ENCODE data around the gene ANKRD55. TPM values are rescaled to one million over a fixed set of nuclear protein-coding genes. Genes with fewer than 3 reads are reported as not detected.

ANKRD55 gene
- total and polyA plus RNA-seq, 9 of the 15 experiments (the other 6 are each of a cell fraction or from before 2014, with no cell fraction given), result 3.4 to 10.6 (median 6.5) TPM

DNA sequence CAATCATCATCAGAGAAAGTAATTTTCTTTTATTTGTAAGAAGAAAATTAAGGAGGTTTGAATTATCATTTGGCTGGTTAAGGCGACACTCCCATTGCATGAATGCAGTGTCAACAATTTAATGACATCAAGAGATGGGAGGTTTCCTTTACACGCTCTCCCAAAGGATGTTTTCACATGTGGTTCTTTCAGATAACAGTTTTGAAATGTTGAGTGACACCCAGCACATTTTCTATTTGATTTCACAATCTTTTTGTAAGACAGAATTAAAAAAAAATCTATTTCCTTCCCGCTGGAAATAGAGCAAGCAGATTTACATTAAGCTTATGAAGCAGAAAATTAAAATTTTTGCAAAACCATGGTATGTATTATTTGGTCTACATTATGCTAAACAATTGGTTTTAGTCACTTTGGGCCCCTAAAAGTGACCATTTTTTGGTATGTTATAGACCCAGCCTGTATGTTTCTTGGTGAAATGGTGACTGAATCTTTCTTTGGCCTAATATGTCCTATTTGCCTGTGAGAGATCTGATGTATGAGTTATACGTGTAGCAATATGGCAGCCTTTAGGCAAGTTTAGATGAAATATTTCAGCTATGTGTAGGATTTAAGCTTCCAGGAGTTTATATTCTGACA, 18.9 kb upstream of the ANKRD55 start (continued):
- TF ChIP-seq CEBPG (CRISPR knock-in tag; IDR thresholded peaks at IDR 0.05), result peak; percentile 52; the same call in 1 of the 2 replicates
- TF ChIP-seq CEBPG (tag; conservative IDR thresholded peaks at IDR 0.05 in 1 of 2, IDR thresholded peaks at IDR 0.05 in 1 of 2), result peak; percentile 93 to 97
- no peak for TF ChIP-seq BCOR (IDR thresholded peaks at IDR 0.05)
- peak; percentile 93 for TF ChIP-seq ETV1 (tag; conservative IDR thresholded peaks at IDR 0.05; ENCODE audit: low read depth)
- 0 out of 4 replicates have a peak, but pooled peaks have one; percentile 43 to 71 for TF ChIP-seq FOXA3 (CRISPR knock-in tag; conservative IDR thresholded peaks at IDR 0.05 in 1 of 2, IDR thresholded peaks at IDR 0.05 in 1 of 2)
- TF ChIP-seq SAP30 (IDR thresholded peaks at IDR 0.05; ENCODE audit: borderline replicate concordance, insufficient read depth, low read depth, low read length, poor library complexity, severe bottlenecking), result no peak
- TF ChIP-seq KLF16 (IDR thresholded peaks at IDR 0.05), result peak; percentile 84
- TF ChIP-seq, protein P1, sequence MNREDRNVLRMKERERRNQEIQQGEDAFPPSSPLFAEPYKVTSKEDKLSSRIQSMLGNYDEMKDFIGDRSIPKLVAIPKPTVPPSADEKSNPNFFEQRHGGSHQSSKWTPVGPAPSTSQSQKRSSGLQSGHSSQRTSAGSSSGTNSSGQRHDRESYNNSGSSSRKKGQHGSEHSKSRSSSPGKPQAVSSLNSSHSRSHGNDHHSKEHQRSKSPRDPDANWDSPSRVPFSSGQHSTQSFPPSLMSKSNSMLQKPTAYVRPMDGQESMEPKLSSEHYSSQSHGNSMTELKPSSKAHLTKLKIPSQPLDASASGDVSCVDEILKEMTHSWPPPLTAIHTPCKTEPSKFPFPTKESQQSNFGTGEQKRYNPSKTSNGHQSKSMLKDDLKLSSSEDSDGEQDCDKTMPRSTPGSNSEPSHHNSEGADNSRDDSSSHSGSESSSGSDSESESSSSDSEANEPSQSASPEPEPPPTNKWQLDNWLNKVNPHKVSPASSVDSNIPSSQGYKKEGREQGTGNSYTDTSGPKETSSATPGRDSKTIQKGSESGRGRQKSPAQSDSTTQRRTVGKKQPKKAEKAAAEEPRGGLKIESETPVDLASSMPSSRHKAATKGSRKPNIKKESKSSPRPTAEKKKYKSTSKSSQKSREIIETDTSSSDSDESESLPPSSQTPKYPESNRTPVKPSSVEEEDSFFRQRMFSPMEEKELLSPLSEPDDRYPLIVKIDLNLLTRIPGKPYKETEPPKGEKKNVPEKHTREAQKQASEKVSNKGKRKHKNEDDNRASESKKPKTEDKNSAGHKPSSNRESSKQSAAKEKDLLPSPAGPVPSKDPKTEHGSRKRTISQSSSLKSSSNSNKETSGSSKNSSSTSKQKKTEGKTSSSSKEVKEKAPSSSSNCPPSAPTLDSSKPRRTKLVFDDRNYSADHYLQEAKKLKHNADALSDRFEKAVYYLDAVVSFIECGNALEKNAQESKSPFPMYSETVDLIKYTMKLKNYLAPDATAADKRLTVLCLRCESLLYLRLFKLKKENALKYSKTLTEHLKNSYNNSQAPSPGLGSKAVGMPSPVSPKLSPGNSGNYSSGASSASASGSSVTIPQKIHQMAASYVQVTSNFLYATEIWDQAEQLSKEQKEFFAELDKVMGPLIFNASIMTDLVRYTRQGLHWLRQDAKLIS (CRISPR knock-in tag; IDR thresholded peaks at IDR 0.05), result no peak
- 0 out of 2 replicates have a peak, but pooled peaks have one; percentile 22 for TF ChIP-seq ZKSCAN8 (CRISPR knock-in tag; IDR thresholded peaks at IDR 0.05)
- TF ChIP-seq EP300 (IDR thresholded peaks at IDR 0.05; ENCODE audit: low read length), result peak; percentile 94
- peak; percentile 28; the same call in 1 of the 2 replicates for TF ChIP-seq CC2D1A (IDR thresholded peaks at IDR 0.05)
- TF ChIP-seq BACH1 (tag; IDR thresholded peaks at IDR 0.05), result peak; percentile 19; the same call in 1 of the 2 replicates
- no peak for TF ChIP-seq HOXB6 (CRISPR knock-in tag; IDR thresholded peaks at IDR 0.05; ENCODE audit: borderline replicate concordance)
- peak; percentile 98 for TF ChIP-seq SMARCA4 (IDR thresholded peaks at IDR 0.05)

Data from K562 (cell line).